Loucy (cell line): ENCODE data around the gene VSIG8.

Experiments used
- CTCF ChIP-seq: fragments of 200-600 bp; sonication (generic); conservative IDR thresholded peaks from 2 replicates; pipeline ENCODE4 v1.5.1; 2014; ENCODE audit warnings: mild to moderate bottlenecking, antibody characterized with exemption, low read length
- EZH2phosphoT487 ChIP-seq: fragments of 200-600 bp; IDR thresholded peaks from 2 replicates; pipeline ENCODE4 v1.6.1; 2018; ENCODE audit warnings: antibody characterized with exemption, mild to moderate bottlenecking, moderate library complexity, borderline replicate concordance

- TF ChIP-seq CTCF = no peak
- no peak for TF ChIP-seq EZH2phosphoT487
Observed at GRCh38 chr1:159826441-159827101, 35.9 kb downstream of the VSIG8 start, which contains the start of gene SLAMF8.
